CD4-positive, alpha-beta T cell treated with Interleukin-17A for 1 hour (primary cell): Measurements from ENCODE around the gene ZBTB33.
A peak's percentile ranks its signal among the peaks of the same experiment; 100 is the strongest.

Source experiments
- DNase-seq: peaks from one replicate; pipeline ENCODE4 v3.0.0-alpha.2; 2020

The ZBTB33 gene

DNA sequence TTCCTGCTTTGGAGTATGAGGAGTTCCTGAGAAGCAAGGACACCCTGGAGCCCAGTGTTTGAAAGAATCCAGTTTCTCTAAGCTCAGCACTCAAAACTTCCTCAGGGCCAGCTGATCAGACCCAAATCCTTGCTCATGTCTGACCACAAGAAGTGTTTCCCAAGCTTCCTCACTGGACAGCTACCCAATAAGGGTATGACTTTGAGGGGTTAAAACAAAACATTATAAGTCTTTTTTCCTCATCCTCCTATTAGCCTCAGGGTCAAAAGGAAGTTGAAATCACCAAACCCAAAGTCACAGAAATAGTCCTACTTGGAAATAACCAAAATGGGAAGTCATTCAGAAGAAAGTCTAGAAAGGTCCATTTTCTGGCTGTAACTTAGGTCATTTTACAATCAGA is 13.7 kb downstream of the ZBTB33 start:
- no peak for DNase-seq

DNA sequence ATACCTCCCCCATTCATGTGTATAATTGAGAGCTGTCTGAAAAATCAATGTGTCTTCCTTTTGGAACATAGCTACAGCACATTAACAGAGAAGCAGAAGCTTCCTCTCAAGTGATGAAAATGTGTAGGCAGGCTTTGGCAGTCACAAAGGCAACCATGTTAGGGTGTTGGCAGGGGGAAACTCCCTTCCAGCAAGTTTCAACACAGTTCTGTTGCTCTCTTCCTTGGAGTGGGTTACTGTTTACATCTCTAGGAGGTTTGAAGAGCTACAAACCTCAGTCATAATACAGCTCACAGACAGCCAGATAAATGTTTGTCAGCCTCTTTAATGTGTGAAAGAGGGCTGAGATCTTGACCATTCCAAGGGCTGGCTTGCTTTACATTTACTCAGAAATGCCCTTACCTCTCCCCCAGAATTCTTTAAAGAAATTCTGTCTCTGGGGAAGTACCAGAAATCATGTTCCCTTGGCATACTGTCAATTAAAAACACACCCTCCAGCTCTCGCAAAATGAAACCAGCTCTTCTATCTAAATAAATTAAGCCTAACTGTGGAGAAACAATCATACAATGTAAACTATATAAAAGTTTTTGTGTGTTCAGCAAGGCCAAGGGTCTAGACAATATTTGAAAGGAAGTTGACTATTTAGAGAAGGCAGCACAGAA is 18.9 kb downstream of the ZBTB33 start:
- peak; percentile 34 for DNase-seq

DNA sequence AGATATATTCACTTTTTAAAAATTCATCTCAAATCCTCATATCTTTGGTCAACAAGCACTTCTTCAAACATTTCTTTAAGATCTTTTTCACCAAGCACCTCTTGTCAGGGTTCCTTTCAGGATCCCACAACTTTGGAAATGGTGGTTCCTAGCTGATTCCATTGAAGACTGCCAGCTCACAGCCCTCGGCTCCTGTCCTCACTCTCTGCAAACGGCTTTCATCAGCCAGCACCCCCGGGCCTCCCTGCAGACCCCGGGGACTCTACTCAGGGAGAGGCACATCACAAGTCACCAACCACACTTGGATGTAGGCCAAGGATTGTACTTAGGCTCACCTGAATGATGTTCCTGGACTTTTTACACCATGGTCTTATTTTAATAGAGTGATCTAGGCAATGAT is 20.0 kb downstream of the ZBTB33 start:
- DNase-seq = no peak

DNA sequence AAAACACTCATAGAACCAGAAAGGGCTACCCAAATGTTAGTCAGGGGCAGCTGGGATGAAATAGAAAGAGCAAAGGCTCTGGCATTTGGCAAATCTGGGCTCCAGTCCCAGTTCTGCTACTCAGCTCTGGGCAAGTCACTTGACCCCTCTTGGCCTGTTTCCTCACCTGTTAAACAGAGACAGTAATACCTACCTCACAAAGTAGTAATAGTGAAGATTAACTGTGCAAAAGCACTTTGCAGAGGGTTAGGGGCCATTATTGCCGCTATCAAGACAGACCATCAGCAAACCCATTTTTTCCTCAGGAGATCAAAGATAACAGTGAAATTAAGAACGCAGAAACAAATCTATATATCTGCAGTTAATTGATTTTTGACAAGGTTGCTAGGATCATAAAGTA is 20.6 kb downstream of the ZBTB33 start:
- DNase-seq = no peak

DNA sequence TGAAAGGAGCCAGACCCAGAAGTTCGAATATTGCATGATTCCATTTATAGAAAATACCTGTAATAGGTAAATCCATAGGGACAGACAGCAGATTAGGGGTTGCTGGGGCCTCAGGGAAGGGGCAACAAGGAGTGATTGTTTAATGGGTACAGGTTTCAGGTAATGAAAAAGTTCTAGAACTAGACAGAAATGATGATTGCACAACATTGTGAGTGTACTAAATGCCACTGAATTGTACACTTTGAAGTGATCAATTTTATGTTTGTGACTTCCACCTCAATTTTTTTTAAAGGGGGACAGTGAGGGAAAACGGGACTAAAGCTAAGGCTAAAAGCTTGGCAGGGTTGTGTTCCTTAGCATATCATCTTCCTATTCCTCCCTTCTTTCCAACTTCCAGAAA is 23.5 kb downstream of the ZBTB33 start:
- DNase-seq = no peak

DNA sequence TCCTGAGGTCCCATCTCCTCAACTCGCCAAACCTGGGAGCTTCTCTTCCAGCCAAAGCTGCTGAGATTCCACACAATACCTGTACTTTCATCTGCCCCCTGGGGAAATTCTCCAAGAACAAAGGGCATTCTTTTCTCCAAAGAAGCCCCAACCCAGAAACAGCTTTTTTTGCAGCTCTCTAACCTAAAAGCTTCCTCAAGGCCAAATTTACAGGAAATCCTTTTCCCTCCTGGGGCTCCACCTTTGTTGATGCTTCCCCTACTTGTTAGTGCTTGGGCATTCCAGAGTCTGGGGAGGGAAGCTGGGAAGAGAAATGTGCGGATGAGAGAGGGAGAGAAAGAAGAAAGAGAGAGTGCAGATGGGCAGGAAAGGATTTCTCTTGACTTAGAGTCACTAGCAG is 24.3 kb downstream of the ZBTB33 start:
- no peak for DNase-seq

DNA sequence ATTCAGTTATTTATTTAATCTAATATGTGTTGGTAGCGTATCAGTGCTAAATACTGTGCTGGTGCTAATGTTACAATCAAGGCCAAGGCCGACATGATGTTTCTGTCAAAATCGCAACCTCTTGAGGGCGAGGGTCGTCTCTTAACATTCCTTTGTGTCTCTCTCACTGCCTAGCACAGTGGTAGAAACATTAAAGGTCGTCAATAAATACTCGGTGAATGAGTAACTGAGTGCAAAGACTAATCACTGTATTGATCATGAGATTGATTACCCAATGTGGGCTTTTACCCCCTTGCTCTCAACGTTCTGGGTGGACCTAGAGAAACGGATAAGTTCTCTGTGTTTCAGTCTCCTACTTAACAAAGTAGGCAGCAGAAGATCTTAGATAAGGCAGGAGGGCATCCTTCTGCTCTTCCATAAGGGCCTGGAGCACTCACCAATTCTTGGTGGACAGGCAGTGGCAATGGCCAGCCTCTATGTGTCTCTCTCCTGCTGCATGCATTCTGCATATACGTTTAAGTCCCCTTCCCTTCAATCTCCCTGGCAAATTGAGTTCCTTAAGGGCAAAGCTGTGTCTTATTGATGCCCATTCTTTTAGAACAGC is 30.5 kb downstream of the ZBTB33 start:
- no peak for DNase-seq

DNA sequence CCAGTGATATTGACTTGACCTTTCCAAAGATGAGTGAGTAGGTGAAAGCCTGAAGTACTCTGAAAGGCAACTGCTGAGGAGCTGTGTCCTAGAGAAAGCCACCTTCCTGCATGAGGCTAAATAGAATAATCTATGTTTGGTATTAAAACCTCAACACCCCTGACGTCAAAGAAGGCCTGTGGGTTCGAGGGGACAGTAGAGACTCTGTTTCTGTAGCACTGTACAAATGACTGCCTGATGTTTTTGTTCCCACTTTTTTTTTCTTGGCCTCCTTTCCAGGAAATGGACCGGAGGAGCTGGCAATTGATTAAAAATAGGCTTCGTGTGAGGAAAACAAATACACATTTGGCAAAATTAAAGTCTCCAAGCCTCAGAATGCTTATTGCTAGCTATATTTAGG is 31.1 kb downstream of the ZBTB33 start:
- no peak for DNase-seq

DNA sequence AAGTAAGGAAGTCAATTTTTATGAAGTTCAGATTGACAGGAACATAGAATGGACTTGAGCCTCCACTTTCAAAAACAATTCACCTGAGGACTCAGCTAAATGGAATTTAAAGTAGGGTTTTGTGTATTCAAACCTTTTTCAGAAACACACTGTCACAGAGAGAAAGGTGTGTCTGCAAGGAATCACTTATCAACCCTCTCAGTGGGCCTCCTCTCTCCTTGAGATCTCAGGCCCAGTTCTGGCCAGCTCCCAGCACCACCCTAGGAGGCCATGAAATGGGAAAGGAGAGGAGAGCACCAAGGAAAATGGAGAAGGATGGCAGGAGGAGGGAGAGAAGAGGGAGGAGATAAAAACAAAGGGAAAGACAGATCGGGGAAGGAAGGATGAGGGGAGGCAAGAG is 32.1 kb downstream of the ZBTB33 start:
- no peak for DNase-seq

DNA sequence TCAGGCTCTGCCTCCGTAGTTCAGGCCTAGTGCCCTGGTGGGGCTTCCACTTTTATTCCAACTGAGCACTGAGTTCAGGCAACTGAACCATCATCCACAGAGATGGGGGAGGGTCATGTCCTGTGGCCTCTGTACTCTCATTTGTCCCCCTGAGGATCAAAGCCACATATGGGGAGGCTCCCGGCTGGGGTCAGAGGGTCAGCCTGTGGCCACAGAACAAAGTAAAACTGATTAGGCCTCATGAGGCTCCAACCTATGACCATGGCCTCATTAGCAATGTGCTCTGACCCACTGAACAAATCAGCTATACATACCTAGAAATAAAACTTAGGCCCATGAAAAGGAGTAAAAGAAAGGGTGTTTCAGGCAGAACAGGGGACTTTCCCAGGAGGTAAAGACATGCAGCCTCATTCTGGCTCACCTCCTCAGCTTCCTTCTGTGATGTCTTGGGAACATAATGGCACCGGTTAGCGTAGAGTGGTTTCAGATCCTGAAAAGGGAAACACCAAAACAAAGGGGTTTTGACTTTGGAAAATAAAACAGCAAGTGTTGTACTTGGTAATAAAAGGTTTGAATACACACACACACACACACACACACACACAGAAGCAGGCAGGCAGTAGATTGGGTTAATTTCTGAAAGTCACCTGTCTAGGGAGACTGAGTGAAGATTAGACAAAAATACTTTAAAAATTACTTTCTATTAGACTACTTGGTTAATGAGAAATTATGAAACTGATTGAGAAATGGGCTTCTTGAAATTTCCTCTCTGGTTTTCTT is 36.3 kb downstream of the ZBTB33 start:
- DNase-seq = no peak

DNA sequence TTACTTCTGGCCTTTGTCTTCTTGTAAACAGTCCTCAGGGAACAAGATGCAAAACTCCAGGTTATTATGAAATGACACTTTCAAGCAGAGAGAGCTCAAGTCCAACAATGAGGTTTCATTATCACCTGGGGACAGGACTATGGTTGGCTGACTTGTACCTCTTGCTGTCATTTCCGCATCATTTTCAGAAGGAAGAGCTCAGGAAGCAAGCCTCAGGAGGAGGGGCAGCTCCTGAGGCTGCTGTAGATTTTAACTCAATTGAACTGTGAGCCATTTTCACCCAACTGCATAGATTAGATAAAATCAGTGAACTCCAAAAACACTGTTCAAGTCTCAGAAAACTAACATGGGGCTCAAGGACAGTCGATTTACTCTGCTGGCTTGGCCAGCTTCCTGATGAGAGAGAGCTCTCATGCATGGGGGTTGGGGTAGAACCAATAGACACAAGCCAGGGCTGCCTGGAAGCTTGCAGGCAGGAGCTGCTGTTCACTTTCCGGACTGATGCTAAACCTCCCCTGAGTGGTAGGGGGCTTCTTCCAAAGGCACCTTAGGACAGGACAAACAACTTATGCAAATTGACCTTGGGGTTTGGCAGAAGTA is 37.0 kb downstream of the ZBTB33 start:
- DNase-seq = no peak

DNA sequence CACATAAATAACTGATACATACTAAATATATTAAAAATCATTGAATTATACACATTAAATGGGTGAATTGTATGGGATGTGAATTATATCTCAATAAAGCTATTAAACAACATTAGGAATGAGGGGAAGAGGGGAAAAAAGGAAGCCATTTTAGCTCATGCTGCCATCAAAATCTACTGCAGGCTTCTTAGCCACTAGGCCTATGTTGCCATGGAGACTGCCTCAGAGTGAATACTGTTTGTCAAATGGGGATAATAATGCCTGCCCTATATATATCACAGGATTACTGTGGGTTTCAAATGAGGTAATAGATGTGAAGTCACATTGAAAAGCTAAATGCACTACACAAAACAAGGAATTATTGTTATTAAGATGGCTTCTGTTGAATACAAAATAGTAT is 39.5 kb downstream of the ZBTB33 start:
- no peak for DNase-seq

DNA sequence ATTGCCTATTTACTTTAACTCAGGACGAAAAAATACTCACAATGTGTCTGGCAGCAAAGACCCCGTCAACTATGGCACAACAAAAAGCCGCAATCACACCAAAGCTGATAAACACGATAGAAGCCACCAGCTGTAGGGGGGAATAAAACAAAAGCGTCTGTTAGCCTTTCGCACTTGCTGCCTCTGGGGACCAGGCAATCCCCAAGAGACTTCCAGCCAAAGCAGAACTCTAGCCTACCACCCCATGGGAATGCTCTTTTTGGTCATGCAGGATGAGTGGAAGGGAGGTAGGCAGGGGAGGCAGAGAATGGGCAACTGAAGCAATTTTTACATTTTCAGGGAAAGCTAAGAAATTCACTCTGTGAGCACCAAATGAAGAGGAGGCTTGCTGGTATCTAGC is 40.6 kb downstream of the ZBTB33 start:
- DNase-seq = no peak

DNA sequence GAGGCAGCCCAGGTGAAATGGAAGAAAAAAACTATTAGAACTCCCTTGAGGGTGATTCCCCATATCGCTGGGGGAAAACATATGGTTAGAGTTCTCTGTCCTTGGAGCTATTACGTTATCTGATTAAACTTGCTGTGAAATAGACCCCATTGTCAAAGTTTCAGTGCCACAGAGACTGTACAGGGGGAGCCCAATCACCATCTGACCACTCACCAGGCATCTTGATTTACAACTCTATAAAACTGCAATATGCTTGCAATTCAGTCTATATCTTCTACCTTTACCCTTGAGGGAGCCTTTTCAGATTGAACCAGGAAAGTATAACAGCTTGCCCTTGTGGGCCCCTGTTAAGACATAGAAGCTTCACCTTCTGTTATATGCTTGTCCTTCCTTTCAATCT is 42.4 kb downstream of the ZBTB33 start:
- DNase-seq = no peak

DNA sequence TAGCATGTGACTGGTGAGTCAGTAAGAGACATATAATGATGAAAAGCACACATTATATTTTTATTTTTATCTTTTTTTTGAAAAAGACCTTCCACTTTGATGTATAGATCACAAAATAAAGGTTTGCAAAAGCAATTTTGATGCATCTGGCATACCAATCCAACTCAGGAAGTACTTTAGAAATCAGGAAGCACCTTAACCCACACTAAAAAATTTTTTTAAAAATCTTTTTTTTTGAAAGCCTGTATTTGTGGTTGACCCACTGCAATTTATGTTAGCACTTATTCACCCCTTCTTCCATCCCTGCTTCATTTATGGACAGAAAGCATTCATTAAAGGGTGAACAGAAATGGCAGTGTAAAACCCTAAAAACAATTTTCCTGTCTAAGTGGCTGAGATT is 44.0 kb downstream of the ZBTB33 start:
- DNase-seq = no peak

DNA sequence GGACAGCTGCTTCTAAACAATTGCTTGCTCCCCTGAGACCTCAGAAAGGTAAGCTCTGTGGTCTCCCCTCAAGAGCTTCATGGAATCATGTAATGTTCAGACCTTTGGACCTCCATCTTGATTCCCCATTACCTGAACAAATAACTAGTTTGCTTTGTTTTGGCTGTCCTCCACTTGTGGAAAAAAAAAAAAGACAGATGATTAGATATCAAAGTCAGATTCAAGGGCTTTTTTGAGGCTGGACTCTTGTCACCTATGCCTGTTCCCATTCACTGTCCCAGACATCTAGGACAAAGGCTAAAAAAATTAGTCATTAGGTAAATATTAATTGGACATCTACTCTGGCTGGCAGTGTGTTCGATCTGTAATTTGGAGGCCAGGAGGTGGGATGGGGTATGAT is 47.3 kb downstream of the ZBTB33 start:
- no peak for DNase-seq

DNA sequence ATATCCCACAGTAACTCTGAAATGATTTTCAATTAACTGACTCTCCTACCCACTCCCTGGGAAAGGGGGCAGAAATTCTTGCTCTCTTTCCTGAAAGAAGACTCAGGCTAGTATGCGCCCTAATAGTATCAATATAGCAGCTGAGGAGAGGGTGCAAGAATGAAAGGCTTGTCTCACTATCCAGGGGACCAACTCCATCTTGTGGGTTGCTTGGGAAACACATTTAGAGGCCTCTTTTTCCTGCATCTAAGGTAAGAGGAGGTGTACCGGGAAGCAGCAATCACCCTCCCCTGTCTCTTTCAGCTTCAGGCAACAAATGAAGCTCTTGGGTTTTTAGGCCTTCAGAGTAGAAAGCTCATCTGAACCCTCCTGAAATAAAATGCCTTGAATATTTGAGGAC is 49.3 kb downstream of the ZBTB33 start:
- DNase-seq = no peak

DNA sequence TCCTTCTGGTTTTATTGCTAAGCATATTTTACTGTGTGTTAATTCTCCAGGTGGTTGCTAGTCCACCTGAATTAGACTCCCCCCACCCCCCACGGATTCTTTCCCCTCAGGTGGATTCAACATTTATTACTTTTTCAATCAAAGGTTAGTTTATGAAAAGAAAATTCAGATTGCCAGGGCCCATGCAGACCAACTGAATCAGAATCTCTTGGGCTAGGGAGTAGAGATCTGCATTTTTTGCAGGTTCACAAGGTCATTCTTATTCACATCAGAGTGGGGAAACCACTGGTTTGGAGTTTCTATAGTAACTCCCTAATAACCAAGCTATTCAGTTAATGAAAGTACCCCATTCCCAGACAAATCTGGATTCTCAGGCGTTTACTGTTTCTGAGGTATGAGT is 50.9 kb downstream of the ZBTB33 start:
- DNase-seq = no peak

DNA sequence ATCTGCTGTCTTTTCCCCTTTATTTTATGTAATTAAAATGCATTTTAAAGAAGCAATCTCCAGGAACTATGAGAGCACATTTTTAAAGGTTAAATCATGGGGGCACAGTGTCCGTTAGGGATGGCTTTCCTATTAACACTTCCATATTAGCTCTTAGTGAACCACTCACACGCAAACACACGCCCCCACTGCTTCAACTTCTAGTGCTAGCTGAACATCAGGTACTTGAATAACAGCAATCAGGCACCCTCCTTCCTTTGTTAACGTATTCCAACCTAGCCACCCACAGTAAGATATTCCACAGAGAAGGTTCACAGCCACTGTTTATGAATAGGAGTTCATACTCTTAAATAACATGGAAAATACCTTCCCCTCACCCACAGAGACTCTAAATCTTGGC is 51.3 kb downstream of the ZBTB33 start:
- DNase-seq = no peak

DNA sequence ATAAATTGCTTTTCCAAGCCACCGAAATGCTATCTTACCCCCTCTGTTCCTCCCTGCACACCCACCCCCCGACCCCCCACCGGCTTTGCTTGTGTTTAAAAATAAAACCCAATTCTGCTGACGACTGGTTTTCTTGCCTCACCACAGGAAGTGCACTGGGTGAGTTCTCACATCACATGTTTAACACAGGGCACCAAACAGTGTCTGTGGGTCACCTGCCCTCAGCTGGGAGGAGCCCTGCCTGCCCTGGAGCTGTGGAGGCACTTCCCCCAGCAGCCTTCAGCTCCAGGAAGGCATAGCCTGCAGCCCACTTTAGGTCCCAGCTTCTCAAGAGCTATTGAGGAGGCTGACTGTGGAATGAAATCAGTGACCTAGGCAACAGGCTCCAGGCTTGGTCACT is 51.8 kb downstream of the ZBTB33 start:
- peak; percentile 75 for DNase-seq

DNA sequence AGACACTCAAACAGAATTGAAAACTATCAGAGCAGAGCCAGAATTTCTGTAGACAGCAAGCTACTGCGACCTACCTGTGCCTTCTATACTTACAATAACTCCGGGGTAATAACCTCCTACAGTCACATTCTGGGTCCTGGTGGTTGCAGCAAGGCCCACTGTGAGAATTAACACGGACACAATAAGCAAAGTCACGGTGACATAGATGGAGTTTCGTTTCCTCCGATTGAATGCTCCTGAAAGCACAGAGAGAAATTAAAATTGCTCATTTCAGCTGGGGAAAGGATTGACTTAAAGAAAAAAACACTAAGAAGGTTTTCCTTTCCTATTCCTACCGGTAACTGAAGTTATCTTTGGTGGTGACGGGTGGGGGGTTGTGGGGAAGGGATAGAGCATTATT is 53.6 kb downstream of the ZBTB33 start:
- no peak for DNase-seq

DNA sequence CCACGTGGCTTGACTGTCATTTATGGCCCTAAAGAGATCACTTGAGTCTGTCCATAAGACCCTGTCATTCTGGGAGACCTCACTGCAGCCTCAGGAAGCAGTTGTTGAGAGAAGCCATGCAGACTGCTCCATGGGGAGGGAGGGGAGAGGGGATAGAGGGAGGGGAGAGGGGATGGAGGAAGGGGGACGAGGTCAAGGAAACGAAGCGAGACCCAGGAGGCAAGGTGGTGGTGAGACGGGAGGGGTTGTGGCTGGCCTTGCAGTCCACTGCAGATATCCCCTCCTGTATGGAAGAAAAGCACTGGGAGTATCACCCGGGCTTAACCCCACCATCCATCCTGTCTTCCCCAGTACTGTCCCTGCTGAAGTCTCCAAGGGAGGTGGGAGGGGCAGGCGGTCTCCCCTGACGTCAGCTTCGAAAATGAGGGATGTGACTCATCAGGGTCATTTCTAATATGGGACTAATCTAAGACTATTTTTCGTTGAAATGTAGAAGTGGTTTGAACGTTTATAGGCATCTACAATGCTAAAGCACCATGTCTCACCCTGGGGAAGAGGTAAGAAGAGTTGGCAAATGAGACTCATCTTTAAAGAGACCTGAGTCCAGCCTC is 55.0 kb downstream of the ZBTB33 start:
- DNase-seq = no peak

DNA sequence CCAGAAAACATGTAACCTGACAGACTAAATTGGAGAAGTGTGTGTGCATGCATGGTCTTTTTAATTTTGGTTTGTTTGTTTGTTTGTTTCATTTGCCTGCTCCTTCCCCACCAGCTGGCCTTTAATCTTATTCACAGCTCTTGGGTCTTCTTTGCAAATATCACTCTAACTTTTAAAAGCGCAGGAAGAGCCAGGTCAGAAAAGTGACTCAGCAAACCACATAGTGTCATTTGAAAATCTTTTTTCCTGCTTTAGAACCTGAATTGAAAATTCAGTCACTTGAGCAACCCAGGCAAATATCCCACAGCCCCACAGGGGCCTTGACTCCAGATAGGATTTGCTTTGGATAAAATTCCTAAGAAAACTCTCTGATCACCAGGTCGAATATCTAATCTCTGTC is 56.0 kb downstream of the ZBTB33 start:
- DNase-seq = no peak
